ENCODE data around the gene CAMKMT.

The CAMKMT gene

GRCh38 chr2:44772669-44773378, 411.1 kb downstream of the CAMKMT start:
- no peak for DNase-seq (ENCODE audit: extremely low read depth, low read depth)
- no peak overlapping the region for H3K4me3 ChIP-seq (replicated peaks; ENCODE audit: low read depth, low read length)
- TF ChIP-seq CTCF (IDR thresholded peaks at IDR 0.05; ENCODE audit: low read depth, low read length, missing control alignments): no peak

- no peak for TF ChIP-seq CTCF (IDR thresholded peaks at IDR 0.05; ENCODE audit: low read depth, low read length, missing control alignments)
- H3K4me3 ChIP-seq (replicated peaks; ENCODE audit: low read depth, low read length): no peak overlapping the region
- DNase-seq (ENCODE audit: extremely low read depth, low read depth): no peak
These were observed 413.2 kb downstream of the CAMKMT start for GRCh38 chr2:44774826-44775492.

GRCh38 chr2:44777036-44777435, 415.3 kb downstream of the CAMKMT start:
- TF ChIP-seq CTCF (IDR thresholded peaks at IDR 0.05; ENCODE audit: low read depth, low read length, missing control alignments): no peak
- no peak overlapping the region for H3K4me3 ChIP-seq (replicated peaks; ENCODE audit: low read depth, low read length)
- no peak for DNase-seq (ENCODE audit: extremely low read depth, low read depth)

- no peak for TF ChIP-seq CTCF (IDR thresholded peaks at IDR 0.05; ENCODE audit: low read depth, low read length, missing control alignments)
- H3K4me3 ChIP-seq (replicated peaks; ENCODE audit: low read depth, low read length): no peak overlapping the region
- DNase-seq (ENCODE audit: extremely low read depth, low read depth): no peak
These were observed 415.8 kb downstream of the CAMKMT start for GRCh38 chr2:44777537-44777936.

GRCh38 chr2:44778221-44778654, 416.5 kb downstream of the CAMKMT start:
- no peak for TF ChIP-seq CTCF (IDR thresholded peaks at IDR 0.05; ENCODE audit: low read depth, low read length, missing control alignments)
- H3K4me3 ChIP-seq (replicated peaks; ENCODE audit: low read depth, low read length): no peak overlapping the region
- no peak for DNase-seq (ENCODE audit: extremely low read depth, low read depth)

- no peak for TF ChIP-seq CTCF (IDR thresholded peaks at IDR 0.05; ENCODE audit: low read depth, low read length, missing control alignments)
- no peak overlapping the region for H3K4me3 ChIP-seq (replicated peaks; ENCODE audit: low read depth, low read length)
- DNase-seq (ENCODE audit: extremely low read depth, low read depth): no peak
These were observed 417.1 kb downstream of the CAMKMT start for GRCh38 chr2:44778671-44779476.
